ENCODE data around the gene SMPD3. TPM values are rescaled to one million over a fixed set of nuclear protein-coding genes. Genes with fewer than 3 reads are reported as not detected.
"Not testable (repeated sequence)": the region's sequence is repeated elsewhere in the genome, so short reads cannot be mapped to it uniquely, and the experiment has no call there.

Gene SMPD3
- 1 to 10 TPM in 5 of 6 donors, under 1 TPM in 1; 0.83 to 5.5 (median 1.9) TPM for total RNA-seq
- polyA plus RNA-seq: 1 to 10 TPM; 2.8 to 3.3 TPM

DNA sequence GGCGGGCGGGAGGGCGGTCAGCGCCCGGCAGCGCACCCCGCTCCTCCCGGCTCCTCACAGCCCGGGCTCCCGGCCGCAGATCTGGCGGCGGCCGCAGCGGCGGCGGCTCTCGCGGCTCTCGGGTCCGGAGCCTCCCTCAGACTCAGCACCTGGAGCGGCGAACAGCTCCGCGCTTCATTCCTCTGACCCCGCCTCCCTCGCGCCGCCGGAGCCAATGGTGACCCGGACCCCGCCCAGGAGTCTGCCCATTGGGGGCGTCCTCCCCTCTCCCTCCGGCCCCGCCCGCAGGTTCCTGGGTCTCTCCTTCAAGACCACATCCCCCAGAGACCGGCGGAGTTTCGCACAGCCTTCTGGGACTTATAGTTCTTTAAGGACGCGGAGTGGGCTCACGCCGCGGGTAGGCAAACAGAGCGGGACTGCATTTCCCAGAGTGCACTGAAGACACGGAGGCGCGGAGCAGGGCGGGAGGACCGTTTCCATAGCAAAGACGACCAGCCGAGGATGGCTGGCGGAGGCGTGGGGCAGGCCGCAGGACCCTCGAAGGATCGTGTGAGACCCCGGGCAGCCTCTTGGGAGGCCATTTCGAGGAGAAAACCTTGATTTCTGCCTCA is at the start of gene SMPD3:
Gene SMPD3, minus strand, starts transcription at position 149 of the 611 bp plus-strand sequence. CDS start 76,327 bp downstream, outside the sequence.
- peak within 1 kb of the TSS; percentile 15 to 53 (median 37) for H3K4me3 ChIP-seq
- TF ChIP-seq, protein P1, sequence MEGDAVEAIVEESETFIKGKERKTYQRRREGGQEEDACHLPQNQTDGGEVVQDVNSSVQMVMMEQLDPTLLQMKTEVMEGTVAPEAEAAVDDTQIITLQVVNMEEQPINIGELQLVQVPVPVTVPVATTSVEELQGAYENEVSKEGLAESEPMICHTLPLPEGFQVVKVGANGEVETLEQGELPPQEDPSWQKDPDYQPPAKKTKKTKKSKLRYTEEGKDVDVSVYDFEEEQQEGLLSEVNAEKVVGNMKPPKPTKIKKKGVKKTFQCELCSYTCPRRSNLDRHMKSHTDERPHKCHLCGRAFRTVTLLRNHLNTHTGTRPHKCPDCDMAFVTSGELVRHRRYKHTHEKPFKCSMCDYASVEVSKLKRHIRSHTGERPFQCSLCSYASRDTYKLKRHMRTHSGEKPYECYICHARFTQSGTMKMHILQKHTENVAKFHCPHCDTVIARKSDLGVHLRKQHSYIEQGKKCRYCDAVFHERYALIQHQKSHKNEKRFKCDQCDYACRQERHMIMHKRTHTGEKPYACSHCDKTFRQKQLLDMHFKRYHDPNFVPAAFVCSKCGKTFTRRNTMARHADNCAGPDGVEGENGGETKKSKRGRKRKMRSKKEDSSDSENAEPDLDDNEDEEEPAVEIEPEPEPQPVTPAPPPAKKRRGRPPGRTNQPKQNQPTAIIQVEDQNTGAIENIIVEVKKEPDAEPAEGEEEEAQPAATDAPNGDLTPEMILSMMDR (IDR thresholded peaks at IDR 0.05): no peak
- DNase-seq (peak; percentile 98 to 99 (median 98)), ATAC-seq (peak; percentile 96 to 99 (median 96)), FAIRE-seq (peak; percentile 76)
- 2% methylated on average over 57 to 59 of the region's 59 CpGs for WGBS, 2 donors
- H3K27me3 ChIP-seq: no peaks in the 10 kb centered on the region
- intact Hi-C loops (cut with DNase I): no loop called here
- H3K27ac ChIP-seq: no peak within 1 kb of the TSS
- no peaks in the 10 kb centered on the region for H3K9me3 ChIP-seq
- no peaks in the 10 kb centered on the region for H3K36me3 ChIP-seq
- peaks cover 14 to 17% (median 15%) of the 10 kb centered on the region in 3 donors for H3K4me1 ChIP-seq

DNA sequence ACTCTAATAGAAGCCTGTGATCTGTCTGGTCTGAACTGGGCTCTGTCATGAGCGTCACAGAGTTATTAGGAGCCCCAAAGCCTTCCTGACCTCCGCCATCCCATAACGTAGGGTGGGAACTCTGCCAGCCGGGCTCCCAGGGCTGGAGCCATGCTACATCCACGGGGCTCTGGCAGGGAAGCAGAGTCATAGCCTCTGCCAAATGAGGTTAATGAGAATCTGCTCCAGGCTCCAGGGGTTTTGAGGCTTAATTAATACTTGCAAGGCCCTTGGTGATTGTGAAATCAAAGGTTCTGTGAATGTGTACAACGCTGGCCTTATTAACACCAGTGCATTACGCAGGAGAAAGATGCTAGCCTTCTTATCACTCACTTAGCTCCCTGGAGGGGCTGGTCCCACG is 48.4 kb upstream of the SMPD3 start:
- DNase-seq: no peak
- intact Hi-C loops (cut with DNase I): no loop called here
- Histone ChIP-seq H3K9me3 (no peaks in the 10 kb centered on the region), H3K36me3 (no peaks in the 10 kb centered on the region), H3K27me3 (no peaks in the 10 kb centered on the region), H3K4me3 (no peak overlapping the region), H3K4me1 (peaks cover 13 to 17% (median 15%) of the 10 kb centered on the region in 3 donors), H3K27ac (no peak overlapping the region)
- TF ChIP-seq, protein P1 (IDR thresholded peaks at IDR 0.05): no peak
- WGBS, 2 donors: 56 to 64% methylated on average over 8 of the region's 8 CpGs
- no peak for FAIRE-seq
- ATAC-seq: no peak

- ATAC-seq; H3K27me3 ChIP-seq; FAIRE-seq; H3K4me3 ChIP-seq; H3K36me3 ChIP-seq; H3K27ac ChIP-seq; H3K9me3 ChIP-seq; DNase-seq; intact Hi-C loops (cut with DNase I): not testable (repeated sequence)
- 95 to 96% methylated on average over 5 of the region's 5 CpGs for WGBS, 2 donors
- H3K4me1 ChIP-seq: peaks cover 21 to 29% (median 28%) of the 10 kb centered on the region in 3 donors
Measured at GRCh38 chr16:68494261-68494660, 46.0 kb upstream of the SMPD3 start.

DNA sequence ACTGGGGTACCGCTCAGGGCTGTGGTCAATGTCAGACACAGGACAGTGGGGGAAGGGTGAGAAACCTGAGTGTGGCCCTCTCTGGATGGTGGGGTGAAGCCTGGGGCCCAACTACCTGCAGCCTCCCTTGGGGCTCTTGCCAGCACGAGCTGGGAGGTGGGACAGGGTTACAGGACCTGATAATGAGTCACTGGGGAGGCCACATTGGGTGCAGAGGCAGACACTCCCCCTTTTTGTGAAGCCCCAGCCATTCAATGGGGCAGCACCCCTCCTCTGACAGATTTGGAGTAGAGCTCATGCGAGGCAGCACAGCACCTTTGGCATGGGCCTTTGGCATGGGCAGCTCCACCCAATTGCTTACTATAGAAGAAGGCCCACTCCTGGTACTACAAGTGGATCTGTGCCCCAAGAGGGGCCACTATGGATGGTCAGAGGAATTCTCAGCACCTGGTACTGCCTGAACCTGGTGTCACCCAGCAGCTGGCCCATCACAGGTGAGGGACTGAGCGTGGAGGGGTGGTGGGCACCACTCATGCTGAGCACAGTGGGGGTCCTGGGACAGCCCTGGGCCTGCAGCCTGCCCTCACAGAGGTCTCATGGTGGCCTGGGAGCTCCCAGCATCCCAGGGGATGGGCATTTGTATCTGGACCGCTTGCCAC is 45.2 kb upstream of the SMPD3 start:
- Histone ChIP-seq H3K9me3 (no peaks in the 10 kb centered on the region), H3K27me3 (no peaks in the 10 kb centered on the region), H3K4me3 (no peak overlapping the region), H3K36me3 (no peaks in the 10 kb centered on the region), H3K27ac (peak overlapping the region; percentile 13 to 78 (median 32)), H3K4me1 (peaks cover 21 to 29% (median 28%) of the 10 kb centered on the region in 3 donors)
- FAIRE-seq: no peak
- ATAC-seq: no peak
- TF ChIP-seq, protein P1 (IDR thresholded peaks at IDR 0.05): no peak
- no peak for DNase-seq
- intact Hi-C loops (cut with DNase I): no loop called here
- WGBS, 2 donors: 92 to 98% methylated on average over 5 of the region's 5 CpGs

DNA sequence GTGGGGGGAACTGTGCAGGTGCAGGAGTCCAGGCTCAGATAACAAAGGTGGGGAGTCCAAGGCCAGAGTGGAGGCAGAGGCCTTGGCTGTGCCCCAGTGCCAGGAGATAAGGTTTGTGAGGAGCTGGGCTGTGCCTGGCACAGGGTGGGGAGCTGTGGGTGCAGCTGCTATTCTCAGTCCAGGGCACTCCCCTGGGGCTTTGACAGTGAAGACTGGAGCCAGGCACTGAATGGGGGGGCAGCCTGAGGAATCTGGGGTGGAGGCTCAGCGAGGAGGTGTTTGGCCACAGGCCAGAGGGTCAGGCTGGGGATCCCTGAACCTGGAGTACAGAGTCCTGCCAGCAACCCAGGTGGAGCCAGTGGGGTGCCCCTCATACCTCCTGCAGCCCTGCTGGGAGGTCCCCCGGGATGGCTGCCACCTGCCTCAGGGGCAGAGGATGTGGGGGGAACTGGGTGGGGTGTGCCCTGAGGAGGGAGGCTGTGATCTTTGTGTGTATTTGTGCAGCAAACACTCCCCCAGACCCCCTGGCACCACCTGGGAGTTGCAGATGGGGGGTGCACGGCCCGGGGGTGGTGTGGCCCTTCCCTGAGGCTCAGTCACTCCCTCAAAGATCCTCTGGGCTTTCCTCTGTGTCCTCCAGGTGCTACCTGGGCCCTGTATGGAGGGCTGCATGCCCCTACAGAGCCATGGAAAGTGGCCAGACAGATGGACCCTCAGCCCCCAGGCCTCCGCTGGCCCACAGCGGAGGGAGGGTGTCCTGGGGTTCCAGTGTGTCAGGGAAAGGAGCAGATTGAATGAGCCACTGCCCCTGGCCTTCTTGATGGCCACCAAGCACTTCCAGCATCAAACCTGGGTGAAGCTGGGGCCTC is 44.5 kb upstream of the SMPD3 start:
- H3K9me3 ChIP-seq: no peaks in the 10 kb centered on the region
- H3K27ac ChIP-seq: peak overlapping the region; percentile 28 to 84 (median 56)
- peak; percentile 71 to 88 (median 86) for ATAC-seq
- peaks cover 21 to 29% (median 28%) of the 10 kb centered on the region in 3 donors for H3K4me1 ChIP-seq
- no peaks in the 10 kb centered on the region for H3K27me3 ChIP-seq
- no peaks in the 10 kb centered on the region for H3K36me3 ChIP-seq
- 47 to 54% methylated on average over 6 of the region's 6 CpGs for WGBS, 2 donors
- TF ChIP-seq, protein P1 (IDR thresholded peaks at IDR 0.05): no peak
- peak; percentile 75 to 93 (median 84) for DNase-seq
- FAIRE-seq: no peak
- no peak overlapping the region for H3K4me3 ChIP-seq
- intact Hi-C loops (cut with DNase I): no loop called here
